Measurements from ENCODE around the gene RUBCNL. TPM values are rescaled to one million over a fixed set of nuclear protein-coding genes. Genes with fewer than 3 reads are reported as not detected.

Gene RUBCNL
- total RNA-seq, 4 donors from 2014 or later: 1.5 to 6.8 (median 2.9) TPM

DNA sequence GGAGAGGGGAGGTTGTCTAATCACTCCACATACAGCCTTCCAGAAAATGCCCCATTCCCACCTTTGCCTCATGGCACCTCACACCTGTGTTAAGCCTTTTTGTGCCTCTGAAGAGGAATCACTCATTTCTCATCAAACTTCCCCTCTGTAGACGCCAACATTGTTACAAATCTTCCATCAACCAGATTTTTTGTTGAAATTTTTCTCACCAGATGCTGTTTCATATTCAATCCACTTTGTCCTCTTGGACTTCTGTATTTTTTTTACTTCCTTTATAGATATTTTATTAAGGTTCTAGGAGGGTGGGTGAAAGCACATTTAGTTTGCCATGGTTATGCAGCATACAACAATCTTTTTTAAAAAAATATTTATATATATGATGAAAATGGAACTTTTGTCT, 74.0 kb downstream of the RUBCNL start:
- TF ChIP-seq, protein P1, sequence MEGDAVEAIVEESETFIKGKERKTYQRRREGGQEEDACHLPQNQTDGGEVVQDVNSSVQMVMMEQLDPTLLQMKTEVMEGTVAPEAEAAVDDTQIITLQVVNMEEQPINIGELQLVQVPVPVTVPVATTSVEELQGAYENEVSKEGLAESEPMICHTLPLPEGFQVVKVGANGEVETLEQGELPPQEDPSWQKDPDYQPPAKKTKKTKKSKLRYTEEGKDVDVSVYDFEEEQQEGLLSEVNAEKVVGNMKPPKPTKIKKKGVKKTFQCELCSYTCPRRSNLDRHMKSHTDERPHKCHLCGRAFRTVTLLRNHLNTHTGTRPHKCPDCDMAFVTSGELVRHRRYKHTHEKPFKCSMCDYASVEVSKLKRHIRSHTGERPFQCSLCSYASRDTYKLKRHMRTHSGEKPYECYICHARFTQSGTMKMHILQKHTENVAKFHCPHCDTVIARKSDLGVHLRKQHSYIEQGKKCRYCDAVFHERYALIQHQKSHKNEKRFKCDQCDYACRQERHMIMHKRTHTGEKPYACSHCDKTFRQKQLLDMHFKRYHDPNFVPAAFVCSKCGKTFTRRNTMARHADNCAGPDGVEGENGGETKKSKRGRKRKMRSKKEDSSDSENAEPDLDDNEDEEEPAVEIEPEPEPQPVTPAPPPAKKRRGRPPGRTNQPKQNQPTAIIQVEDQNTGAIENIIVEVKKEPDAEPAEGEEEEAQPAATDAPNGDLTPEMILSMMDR (IDR thresholded peaks at IDR 0.05): no peak
- TF ChIP-seq POLR2AphosphoS5 (IDR thresholded peaks at IDR 0.05): no peak
- no peak for TF ChIP-seq POLR2A (IDR thresholded peaks at IDR 0.05)
- TF ChIP-seq EP300 (IDR thresholded peaks at IDR 0.05): no peak
- ATAC-seq: no peak
- Histone ChIP-seq H3K4me1 (no peaks in the 10 kb centered on the region), H3K27ac (no peak overlapping the region), H3K27me3 (no peaks in the 10 kb centered on the region), H3K4me3 (no peak overlapping the region), H3K9me3 (peaks cover 0 to 13% (median 0%) of the 10 kb centered on the region in 3 donors), H3K36me3 (no peaks in the 10 kb centered on the region)
- 60 to 75% methylated on average over 1 of the region's 1 CpG for whole genome bisulfite sequencing, 2 donors (ENCODE audit: low coverage in 1 of 2)

DNA sequence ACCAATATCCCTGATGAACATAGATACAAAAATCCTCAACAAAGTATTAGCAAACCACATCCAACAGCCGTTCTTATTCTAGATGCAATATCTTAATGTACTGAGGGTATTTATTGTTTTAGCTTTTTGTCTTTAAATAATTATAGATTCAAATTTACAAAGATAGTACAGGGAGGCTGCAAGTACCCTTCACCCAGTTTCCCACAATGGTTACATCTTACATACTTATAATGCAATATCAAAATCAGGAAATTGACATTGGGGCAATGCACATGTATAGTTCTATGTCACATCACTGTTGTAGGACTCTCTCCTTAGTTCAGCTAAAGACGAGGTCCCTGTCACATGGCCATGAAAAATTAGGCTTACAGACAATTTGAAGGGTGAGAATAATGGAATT, 75.8 kb downstream of the RUBCNL start:
- no peak for ATAC-seq
- TF ChIP-seq POLR2AphosphoS5 (IDR thresholded peaks at IDR 0.05) (no peak), POLR2A (IDR thresholded peaks at IDR 0.05) (no peak), EP300 (IDR thresholded peaks at IDR 0.05) (no peak)
- TF ChIP-seq, protein P1 (IDR thresholded peaks at IDR 0.05): no peak
- H3K9me3 ChIP-seq: peaks cover 0 to 13% (median 0%) of the 10 kb centered on the region in 3 donors
- no peaks in the 10 kb centered on the region for H3K27me3 ChIP-seq
- H3K27ac ChIP-seq: no peak overlapping the region
- WGBS, 2 donors (ENCODE audit: low coverage in 1 of 2): 78 to 87% methylated on average over 2 of the region's 2 CpGs
- H3K36me3 ChIP-seq: no peaks in the 10 kb centered on the region
- H3K4me3 ChIP-seq: no peak overlapping the region
- no peaks in the 10 kb centered on the region for H3K4me1 ChIP-seq

DNA sequence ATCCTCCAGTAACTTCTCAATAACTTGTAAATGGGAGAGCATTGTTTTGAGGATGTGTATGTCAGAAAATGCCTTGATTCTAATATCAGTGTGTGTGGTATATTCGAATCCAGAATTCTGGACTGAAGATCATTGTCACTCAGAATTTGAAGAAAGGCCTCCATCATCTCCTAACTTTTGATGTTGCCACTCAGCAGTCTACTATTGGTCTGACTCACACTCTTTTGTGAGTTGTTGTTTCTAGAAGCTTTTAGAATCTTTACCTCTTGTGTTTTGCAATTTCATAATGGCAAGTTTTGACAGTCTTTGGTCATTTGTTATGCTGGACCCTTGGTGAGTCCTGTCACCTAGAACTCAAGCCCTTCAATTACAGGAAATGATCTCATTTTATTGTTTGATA, 77.0 kb downstream of the RUBCNL start:
- no peak overlapping the region for H3K27ac ChIP-seq
- H3K4me3 ChIP-seq: no peak overlapping the region
- TF ChIP-seq POLR2A (IDR thresholded peaks at IDR 0.05) (no peak), EP300 (IDR thresholded peaks at IDR 0.05) (no peak), POLR2AphosphoS5 (IDR thresholded peaks at IDR 0.05) (no peak)
- TF ChIP-seq, protein P1 (IDR thresholded peaks at IDR 0.05): no peak
- H3K4me1 ChIP-seq: no peaks in the 10 kb centered on the region
- H3K9me3 ChIP-seq: peaks cover 0 to 13% (median 0%) of the 10 kb centered on the region in 3 donors
- H3K36me3 ChIP-seq: no peaks in the 10 kb centered on the region
- WGBS, 2 donors (ENCODE audit: low coverage in 1 of 2): 44 to 83% methylated on average over 1 of the region's 1 CpG
- no peaks in the 10 kb centered on the region for H3K27me3 ChIP-seq
- ATAC-seq: no peak

DNA sequence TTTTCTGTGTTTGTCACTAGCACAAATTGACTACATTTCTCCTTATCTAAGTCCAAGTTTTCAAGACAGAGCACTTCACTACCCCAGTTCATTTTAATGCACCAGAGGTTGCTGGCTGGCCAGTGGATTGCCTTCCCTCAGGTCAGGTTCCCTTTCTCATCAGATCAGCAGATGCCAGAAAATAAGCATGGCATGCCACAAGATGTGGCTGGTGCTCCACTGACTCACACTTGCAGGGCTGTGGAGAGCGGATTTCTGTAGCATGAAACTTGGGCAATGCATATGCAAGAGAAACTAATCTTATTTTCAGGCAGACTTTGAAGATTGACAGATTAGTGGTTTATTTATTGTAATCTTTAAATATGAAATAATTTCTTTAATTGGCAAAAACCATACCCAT, 79.5 kb downstream of the RUBCNL start:
- Histone ChIP-seq H3K9me3 (peaks cover 0 to 17% (median 0%) of the 10 kb centered on the region in 3 donors), H3K36me3 (no peaks in the 10 kb centered on the region), H3K4me1 (no peaks in the 10 kb centered on the region), H3K27me3 (no peaks in the 10 kb centered on the region), H3K4me3 (no peak overlapping the region), H3K27ac (no peak overlapping the region)
- ATAC-seq: no peak
- TF ChIP-seq POLR2A (IDR thresholded peaks at IDR 0.05) (no peak), EP300 (IDR thresholded peaks at IDR 0.05) (no peak), POLR2AphosphoS5 (IDR thresholded peaks at IDR 0.05) (no peak)
- TF ChIP-seq, protein P1 (IDR thresholded peaks at IDR 0.05): no peak
- WGBS, 2 donors (ENCODE audit: low coverage in 1 of 2): 71 to 100% methylated on average over 1 of the region's 1 CpG

DNA sequence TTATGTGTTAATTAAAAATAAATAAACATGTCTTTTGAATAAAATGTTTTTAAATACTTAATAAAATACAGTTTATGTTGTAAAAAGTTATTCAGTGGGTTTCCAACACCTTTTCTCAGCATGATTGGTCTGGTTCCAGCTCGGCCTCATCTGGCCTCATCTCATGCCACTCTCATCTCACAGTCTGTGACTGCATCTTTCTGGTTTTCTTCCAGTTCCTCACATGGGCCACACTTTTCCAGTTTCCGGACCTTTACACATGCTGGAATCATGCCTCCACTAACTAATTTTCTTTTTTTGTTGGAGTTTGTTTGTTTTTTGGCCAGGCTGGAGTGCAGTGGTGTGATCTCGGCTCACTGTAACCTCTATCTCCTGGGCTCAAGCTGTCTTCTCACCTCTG, 82.5 kb downstream of the RUBCNL start:
- TF ChIP-seq EP300 (IDR thresholded peaks at IDR 0.05) (no peak), POLR2A (IDR thresholded peaks at IDR 0.05) (no peak), POLR2AphosphoS5 (IDR thresholded peaks at IDR 0.05) (no peak)
- TF ChIP-seq, protein P1 (IDR thresholded peaks at IDR 0.05): no peak
- Histone ChIP-seq H3K4me3 (no peak overlapping the region), H3K27ac (no peak overlapping the region), H3K9me3 (peaks cover 0 to 18% (median 0%) of the 10 kb centered on the region in 3 donors), H3K27me3 (no peaks in the 10 kb centered on the region), H3K4me1 (no peaks in the 10 kb centered on the region), H3K36me3 (no peaks in the 10 kb centered on the region)
- WGBS, 2 donors (ENCODE audit: low coverage in 1 of 2): 71 to 75% methylated on average over 2 to 3 of the region's 3 CpGs
- no peak for ATAC-seq

All from gastroesophageal sphincter (tissue), 4 donors.